Endothelial cell of umbilical vein (primary cell): ENCODE data around the gene ZNF701. TPM values are rescaled to one million over a fixed set of nuclear protein-coding genes. Genes with fewer than 3 reads are reported as not detected.
"Not testable (repeated sequence)": the region's sequence is repeated elsewhere in the genome, so short reads cannot be mapped to it uniquely, and the experiment has no call there.

Experiments
- BruUV-seq: library from RNA; stranded (reverse); fragments of 400-500 nt; replicated peaks from 2 replicates; lab custom pipeline; 2021; lab: Mats Ljungman, UMichigan
- CTCF ChIA-PET: fragments of 300-600, 350-600 bp; sonication (Branson Sonifier 250); formaldehyde crosslinking; loops from one replicate; lab custom pipeline; 2021; ENCODE audit warnings: antibody characterized with exemption, inconsistent platforms; lab: Charles Lee
- POLR2A ChIA-PET: fragments of 300-600, 350-600 bp; sonication (Branson Sonifier 250); formaldehyde crosslinking; loops from one replicate; lab custom pipeline; 2021; ENCODE audit warnings: antibody characterized with exemption, inconsistent platforms; lab: Charles Lee
- DNase-seq: peaks from one replicate; pipeline ENCODE4 v3.0.0-alpha.2; 2011; ENCODE audit warnings: low read depth, low spot score
- FAIRE-seq: peaks from 2 replicates; lab custom pipeline; 2011; peaks lifted over from hg19 to GRCh38; lab: Jason Lieb, UNC
- H2AFZ ChIP-seq: 2 replicates; pipeline ENCODE4 v1.6.0; 2012; ENCODE audit warnings: low read depth, low read length, control low read depth, inconsistent platforms
- H3K27ac ChIP-seq: 2 replicates; pipeline ENCODE4 v1.5.1; 2011; ENCODE audit warnings: low read depth, mild to moderate bottlenecking, control low read depth, low read length, moderate library complexity; ENCODE audit not compliant: insufficient read depth
- H3K27me3 ChIP-seq, 2 experiments: 2 replicates each; pipeline versions ENCODE4 v1.6.0 to v1.6.1; 2011; ENCODE audit warnings: low read length in 2 of 2, mixed read lengths in 1 of 2; ENCODE audit not compliant: control insufficient read depth in 2 of 2, insufficient read depth in 2 of 2
- H3K36me3 ChIP-seq, 2 experiments: 2 replicates in 1 of 2; 3 replicates in 1 of 2; pipeline ENCODE4 v1.5.1; 2011; ENCODE audit warnings: low read length in 2 of 2, mild to moderate bottlenecking in 1 of 2, moderate library complexity in 1 of 2; ENCODE audit not compliant: control insufficient read depth in 2 of 2, insufficient read depth in 2 of 2; ENCODE audit errors: extremely low read depth in 1 of 2
- H3K4me1 ChIP-seq: 3 replicates; pipeline ENCODE4 v1.5.1; 2011; ENCODE audit warnings: mild to moderate bottlenecking, low read length; ENCODE audit not compliant: control insufficient read depth, insufficient read depth; ENCODE audit errors: extremely low read depth
- H3K4me2 ChIP-seq: 2 replicates; pipeline ENCODE4 v1.6.1; 2011; ENCODE audit warnings: low read length, control low read depth, mixed read lengths; ENCODE audit not compliant: insufficient read depth
- H3K4me3 ChIP-seq, 3 experiments: fragments of 200-600 bp in 1 of 3; sonication (generic), shearing (Covaris generic) in 1 of 3; replicated peaks in 1 of 3; 2 replicates each; pipeline ENCODE4 v1.5.1; 2011 to 2016; ENCODE audit warnings: control low read depth in 3 of 3, low read length in 3 of 3, mild to moderate bottlenecking in 2 of 3, inconsistent platforms in 1 of 3, low read depth in 1 of 3, moderate library complexity in 1 of 3; ENCODE audit not compliant: insufficient read depth in 1 of 3
- H3K79me2 ChIP-seq: 2 replicates; pipeline ENCODE4 v1.6.0; 2012; ENCODE audit warnings: low read length, inconsistent platforms; ENCODE audit not compliant: control insufficient read depth, insufficient read depth
- H3K9ac ChIP-seq: replicated peaks from 2 replicates; pipeline ENCODE3; 2011; ENCODE audit warnings: low read length, control low read depth; ENCODE audit not compliant: insufficient read depth; ENCODE audit errors: extremely low read depth
- H3K9me1 ChIP-seq: replicated peaks from 3 replicates; pipeline ENCODE4 v1.6.0; 2011; ENCODE audit warnings: mild to moderate bottlenecking, low read length; ENCODE audit not compliant: control insufficient read depth, insufficient read depth; ENCODE audit errors: extremely low read depth
- H3K9me3 ChIP-seq: replicated peaks from 2 replicates; pipeline ENCODE4 v1.5.1; 2012; ENCODE audit warnings: low read length, inconsistent platforms; ENCODE audit not compliant: control insufficient read depth, insufficient read depth
- H4K20me1 ChIP-seq: replicated peaks from 2 replicates; pipeline ENCODE3; 2011; ENCODE audit warnings: mild to moderate bottlenecking, low read length; ENCODE audit not compliant: control insufficient read depth, insufficient read depth; ENCODE audit errors: extremely low read depth
- CTCF ChIP-seq, 2 donors: IDR thresholded peaks; 1 replicate in 1 of 2; 2 replicates in 1 of 2; pipeline ENCODE4 v1.5.1; 2011; ENCODE audit warnings: low read length in 2 of 2, mild to moderate bottlenecking in 2 of 2, moderate library complexity in 2 of 2, control low read depth in 1 of 2, inconsistent platforms in 1 of 2, low read depth in 1 of 2; ENCODE audit not compliant: insufficient read depth in 1 of 2; ENCODE audit errors: extremely low read depth in 1 of 2
- EZH2 ChIP-seq: IDR thresholded peaks from 2 replicates; pipeline ENCODE4 v1.6.1; 2012; ENCODE audit warnings: borderline replicate concordance, low read depth, mild to moderate bottlenecking, moderate library complexity, low read length, inconsistent platforms; ENCODE audit not compliant: severe bottlenecking
- FOS ChIP-seq: IDR thresholded peaks from 2 replicates; pipeline ENCODE4 v1.6.1; 2011; ENCODE audit warnings: mild to moderate bottlenecking, low read length, moderate library complexity, borderline replicate concordance; ENCODE audit not compliant: insufficient read depth
- GATA2 ChIP-seq: IDR thresholded peaks from 2 replicates; pipeline ENCODE4 v1.7.0; 2011; ENCODE audit warnings: low read depth, mild to moderate bottlenecking, moderate library complexity, mixed read lengths, low read length; ENCODE audit not compliant: insufficient read length, insufficient read depth
- JUN ChIP-seq: IDR thresholded peaks from 2 replicates; pipeline ENCODE4 v1.6.1; 2011; ENCODE audit warnings: borderline replicate concordance, low read depth; ENCODE audit not compliant: insufficient read length, insufficient read depth
- MAX ChIP-seq: IDR thresholded peaks from 2 replicates; pipeline ENCODE4 v1.6.1; 2011; ENCODE audit not compliant: insufficient read depth, insufficient read length
- MYC ChIP-seq: IDR thresholded peaks from one replicate; pipeline ENCODE4 v1.6.1; 2011; ENCODE audit warnings: mild to moderate bottlenecking, low read depth, low read length
- POLR2A ChIP-seq: IDR thresholded peaks from 2 replicates; pipeline ENCODE4 v1.6.1; 2012; ENCODE audit warnings: low read depth, mild to moderate bottlenecking, control low read depth, low read length
- POLR2AphosphoS5 ChIP-seq: IDR thresholded peaks from 2 replicates; pipeline ENCODE4 v1.6.1; 2012; ENCODE audit warnings: low read depth, mild to moderate bottlenecking, control low read depth, low read length, moderate library complexity; ENCODE audit not compliant: insufficient read depth
- dilution Hi-C: fragments of 300-500 bp; cut with MboI; formaldehyde crosslinking; loops from one replicate; pipeline ENCODE4 v1.15.0; 2019; ENCODE audit warnings: low sequenced_read_pairs; ENCODE audit not compliant: extremely low pct_ligation_motif_present
- intact Hi-C: fragments of 100-400 bp; cut with micrococcal nuclease; formaldehyde crosslinking; loops from one replicate; pipeline ENCODE4 v1.10.0; 2022
- polyA plus RNA-seq, 4 experiments: library from polyadenylated mRNA; depleted of rRNA in 3 of 4; stranded (reverse) in 3 of 4; unstranded in 1 of 4; fragments of >200 nt; gene quantifications; 2 replicates each; pipeline versions ENCODE4 v1.2.1 to v1.2.3, GENCODE V29; 2011 to 2012; ENCODE audit warnings: missing spikeins in 1 of 4
- total RNA-seq: library from RNA; stranded (reverse); gene quantifications from 2 replicates; pipeline ENCODE4 v1.2.3, GENCODE V29; 2021

ZNF701 gene
- total and polyA plus RNA-seq, 2 donors (not counting 3 experiments of a cell fraction or from before 2014, with no cell fraction given) = 4.4 to 12.1 TPM

- dilution Hi-C loops (no loop called here), intact Hi-C loops (no loop called here)
- no peak for FAIRE-seq
- no peaks in the 10 kb centered on the region for H3K9me3 ChIP-seq
- peaks cover 3% of the 10 kb centered on the region for H3K4me1 ChIP-seq
- H3K9ac ChIP-seq = no peak overlapping the region
- TF ChIP-seq MYC (no peak), MAX (no peak), FOS (no peak), EZH2 (no peak), JUN (no peak), CTCF (IDR thresholded peaks at IDR 0.05; ENCODE audit: extremely low read depth in 1 of 2, insufficient read depth in 1 of 2, low read depth in 1 of 2, low read length in 2 of 2) (no peak), POLR2A (no peak), GATA2 (no peak), POLR2AphosphoS5 (no peak)
- no peak for DNase-seq
- H3K9me1 ChIP-seq = no peaks in the 10 kb centered on the region
- ChIA-PET CTCF (no interaction called here), POLR2A (no interaction called here)
- H3K27me3 ChIP-seq = no peaks in the 10 kb centered on the region
- no peak overlapping the region for H3K27ac ChIP-seq
- peak overlapping the region in 2 of 3 experiments; percentile 62 to 77 for H3K4me3 ChIP-seq
- no TSS peak for BruUV-seq
- H4K20me1 ChIP-seq = no peaks in the 10 kb centered on the region
- peak overlapping the region; percentile 88 for H2AFZ ChIP-seq
- no peaks in the 10 kb centered on the region for H3K36me3 ChIP-seq
- peaks cover 3% of the 10 kb centered on the region for H3K79me2 ChIP-seq
- peak overlapping the region; percentile 82 for H3K4me2 ChIP-seq
Measured at GRCh38 chr19:52536448-52536800, 33.7 kb upstream of the ZNF701 start.

- BruUV-seq, H3K9ac ChIP-seq, H3K27ac ChIP-seq, H3K36me3 ChIP-seq, H3K9me3 ChIP-seq, intact Hi-C loops, FAIRE-seq, dilution Hi-C loops, H2AFZ ChIP-seq, H3K4me2 ChIP-seq, H3K79me2 ChIP-seq, CTCF ChIA-PET, POLR2A ChIA-PET, H3K27me3 ChIP-seq, H4K20me1 ChIP-seq, H3K9me1 ChIP-seq, H3K4me3 ChIP-seq, H3K4me1 ChIP-seq, DNase-seq: not testable (repeated sequence)
Measured at GRCh38 chr19:52538815-52539214, 31.3 kb upstream of the ZNF701 start.

GRCh38 chr19:52541176-52541575 lies 28.9 kb upstream of the ZNF701 start:
- H3K9ac ChIP-seq, H3K27ac ChIP-seq, H3K79me2 ChIP-seq, H3K9me1 ChIP-seq, H2AFZ ChIP-seq, dilution Hi-C loops, H3K4me1 ChIP-seq, H3K4me2 ChIP-seq, FAIRE-seq, H3K27me3 ChIP-seq, H3K4me3 ChIP-seq, POLR2A ChIA-PET, BruUV-seq, DNase-seq, H3K36me3 ChIP-seq, H3K9me3 ChIP-seq, intact Hi-C loops, CTCF ChIA-PET, H4K20me1 ChIP-seq: not testable (repeated sequence)
